ENCODE data around the gene ARFIP1. TPM values are rescaled to one million over a fixed set of nuclear protein-coding genes. Genes with fewer than 3 reads are reported as not detected.

Gene ARFIP1
- total and polyA plus RNA-seq, 2 of the 8 experiments (the other 6 are each of a cell fraction or from before 2014, with no cell fraction given): 13.5 to 38.0 TPM

GRCh38 chr4:152806501-152807125 lies 26.9 kb downstream of the ARFIP1 start:
- no peak for DNase-seq (ENCODE audit: low read depth in 1 of 2, low spot score in 2 of 2)
- H2BK120ac ChIP-seq (replicated peaks; ENCODE audit: low read depth, low read length): no peak overlapping the region
- H2BK5ac ChIP-seq (ENCODE audit: low read depth, low read length): no peak overlapping the region
- H3K4me2 ChIP-seq (ENCODE audit: insufficient read depth in 1 of 2, low read depth in 2 of 2, low read length in 2 of 2): no peak overlapping the region
- WGBS, 2 experiments (ENCODE audit: extremely low coverage in 1 of 2, insufficient coverage in 1 of 2, insufficient read length in 1 of 2, insufficient replicate concordance in 2 of 2, low coverage in 1 of 2, low lambda C conversion rate in 2 of 2, missing lambda C conversion rate in 1 of 2): 96% methylated on average over 3 of the region's 3 CpGs; no CpG with 5 or more reads in 1 of the 2 experiments
- no peaks in the 10 kb centered on the region for H3K27me3 ChIP-seq (replicated peaks in 1 of 4; ENCODE audit: control insufficient read depth in 3 of 4, extremely low read depth in 1 of 4, insufficient read depth in 3 of 4, low read length in 3 of 4)
- H3K27ac ChIP-seq (ENCODE audit: low read depth, low read length): no peak overlapping the region
- H2BK15ac ChIP-seq (ENCODE audit: low read length): no peak overlapping the region
- no peak overlapping the region for H3K4me3 ChIP-seq (ENCODE audit: extremely low read depth in 1 of 4, insufficient read depth in 2 of 4, low read depth in 3 of 4, low read length in 4 of 4)
- no peaks in the 10 kb centered on the region for H4K20me1 ChIP-seq (replicated peaks in 1 of 2; ENCODE audit: control insufficient read depth in 1 of 2, insufficient read depth in 2 of 2, low read length in 2 of 2)
- ChIA-PET CTCF (ENCODE audit: partially characterized antibody) (interaction anchor here (0.6 to 1.2 kb wide), 3 partner anchors 28 to 248 kb away, joined by 3 read pairs; no protein-coding TSS in a partner anchor), POLR2A (ENCODE audit: partially characterized antibody) (no interaction called here)
- H3K79me1 ChIP-seq (ENCODE audit: low read depth, low read length): no peaks in the 10 kb centered on the region; the same call in 1 of the 2 replicates
- H3K4ac ChIP-seq (replicated peaks; ENCODE audit: insufficient read length, low read depth, low read length): no peak overlapping the region
- H2BK12ac ChIP-seq (ENCODE audit: low read depth, low read length): no peak overlapping the region
- H3K14ac ChIP-seq (ENCODE audit: insufficient read length): no peak overlapping the region
- H3K4me1 ChIP-seq (replicated peaks in 1 of 4; ENCODE audit: control insufficient read depth in 3 of 4, insufficient read depth in 4 of 4, low read length in 3 of 4): peaks cover 0 to 12% (median 0%) of the 10 kb centered on the region in 4 experiments; a peak in 2 of 7 replicates
- H3K79me2 ChIP-seq (ENCODE audit: control insufficient read depth in 1 of 2, insufficient read depth in 2 of 2, low read length in 2 of 2): peaks cover 0 to 63% of the 10 kb centered on the region in 2 experiments; a peak in 2 of 4 replicates
- no peak overlapping the region for H2BK20ac ChIP-seq (ENCODE audit: low read length)
- no peak overlapping the region for H3K18ac ChIP-seq (ENCODE audit: extremely low read depth, low read length)
- FAIRE-seq: no peak
- H2AFZ ChIP-seq (ENCODE audit: low read length): no peak overlapping the region
- no peaks in the 10 kb centered on the region for H3K9me3 ChIP-seq (ENCODE audit: insufficient read depth in 2 of 2, low read depth in 1 of 2, low read length in 1 of 2)
- H3K23ac ChIP-seq (ENCODE audit: insufficient read length): no peak overlapping the region
- no peak overlapping the region for H3K56ac ChIP-seq (replicated peaks; ENCODE audit: insufficient read length, low read depth, low read length)
- peaks cover 0 to 2% (median 0%) of the 10 kb centered on the region in 4 experiments; a peak in 1 of 8 replicates for H3K36me3 ChIP-seq (ENCODE audit: control insufficient read depth in 2 of 4, insufficient read depth in 4 of 4, low read length in 3 of 4)
- no peak overlapping the region for H4K5ac ChIP-seq (ENCODE audit: insufficient read length, low read depth, low read length)
- H4K91ac ChIP-seq (replicated peaks; ENCODE audit: insufficient read length, low read length): no peak overlapping the region
- H4K8ac ChIP-seq (ENCODE audit: extremely low read depth, insufficient read depth, low read length): no peak overlapping the region
- no peak overlapping the region for H2AK5ac ChIP-seq (ENCODE audit: low read depth, low read length)
- H3K23me2 ChIP-seq (ENCODE audit: low read depth, low read length): no peaks in the 10 kb centered on the region
- H3K9ac ChIP-seq (replicated peaks in 1 of 4; ENCODE audit: extremely low read depth in 1 of 4, low read depth in 3 of 4, low read length in 3 of 4): no peak overlapping the region
- TF ChIP-seq USF2 (IDR thresholded peaks at IDR 0.05; ENCODE audit: low read length): no peak
- TF ChIP-seq CTCF (IDR thresholded peaks at IDR 0.05; ENCODE audit: control extremely low read depth in 1 of 3, insufficient read depth in 1 of 3, low read depth in 1 of 3, low read length in 3 of 3): no peak
- TF ChIP-seq SRF (IDR thresholded peaks at IDR 0.05; ENCODE audit: low read depth, low read length): no peak
- TF ChIP-seq CBX5 (IDR thresholded peaks at IDR 0.05; ENCODE audit: low read depth, low read length): no peak
- no peak for TF ChIP-seq BACH1 (IDR thresholded peaks at IDR 0.05; ENCODE audit: low read length)
- no peak for TF ChIP-seq GTF2F1 (IDR thresholded peaks at IDR 0.05; ENCODE audit: borderline replicate concordance, low read depth, low read length)
- no peak for TF ChIP-seq CBX8 (IDR thresholded peaks at IDR 0.05; ENCODE audit: borderline replicate concordance, low read depth, low read length)
- TF ChIP-seq YY1 (IDR thresholded peaks at IDR 0.05; ENCODE audit: low read depth, low read length): no peak
- TF ChIP-seq JUND (IDR thresholded peaks at IDR 0.05; ENCODE audit: low read length): no peak
- TF ChIP-seq EGR1 (IDR thresholded peaks at IDR 0.05; ENCODE audit: borderline replicate concordance, low read depth, low read length): no peak
